Stimulated activated CD4-positive, alpha-beta T cell treated with anti-CD3 and anti-CD28 coated beads, Interleukin-12 subunit alpha, Interleukin-12 subunit beta, amount 100 ng/mL, for 4 hours (primary cell): ENCODE results near the gene LY6G6C.
"Not testable (repeated sequence)": the region's sequence is repeated elsewhere in the genome, so short reads cannot be mapped to it uniquely, and the experiment has no call there.

Source experiments
- DNase-seq: peaks from one replicate; pipeline ENCODE4 v3.0.0-alpha.2; 2020

LY6G6C gene

GRCh38 chr6:31725502-31726350 is 4.2 kb upstream of the LY6G6C start:
- no peak for DNase-seq

GRCh38 chr6:31723980-31724691 is 2.6 kb upstream of the LY6G6C start:
- no peak for DNase-seq

GRCh38 chr6:31723245-31723979 is 1.9 kb upstream of the LY6G6C start, which contains the start of gene MPIG6B:
Gene MPIG6B (plus strand): TSS chr6:31723373. CDS start chr6:31723384, 11 bp downstream.
- no peak for DNase-seq

- DNase-seq: no peak
Observed at GRCh38 chr6:31722173-31722572, 627 bp upstream of the LY6G6C start.

DNA sequence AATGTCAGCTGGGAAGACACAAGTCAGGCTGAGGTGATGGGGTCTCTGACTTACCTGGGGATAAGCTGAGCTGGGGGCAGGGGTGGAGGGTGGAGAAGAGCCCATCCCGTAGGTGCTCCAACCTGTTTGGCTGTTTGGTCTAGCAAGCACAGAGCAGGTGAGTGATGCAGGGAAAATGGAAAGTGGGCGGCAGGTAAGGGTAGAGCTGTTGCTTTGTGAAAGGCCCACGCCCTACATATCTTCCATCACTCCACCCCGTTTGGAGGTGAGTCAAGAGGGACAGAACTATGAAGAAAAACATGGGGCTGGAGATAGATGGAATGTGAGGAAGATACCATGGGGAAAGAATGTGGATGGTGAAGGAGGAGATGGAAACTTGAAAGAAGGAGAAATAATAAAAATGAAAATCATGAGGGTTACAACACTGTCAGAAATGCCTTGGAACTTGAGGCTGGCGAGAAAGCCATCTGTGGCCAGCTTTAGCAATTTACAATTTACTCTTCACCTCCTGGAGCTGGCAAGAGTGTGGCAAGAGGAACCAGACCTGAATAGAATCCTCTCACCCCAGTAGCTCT is 1.3 kb downstream of the LY6G6C start:
- DNase-seq: no peak

DNA sequence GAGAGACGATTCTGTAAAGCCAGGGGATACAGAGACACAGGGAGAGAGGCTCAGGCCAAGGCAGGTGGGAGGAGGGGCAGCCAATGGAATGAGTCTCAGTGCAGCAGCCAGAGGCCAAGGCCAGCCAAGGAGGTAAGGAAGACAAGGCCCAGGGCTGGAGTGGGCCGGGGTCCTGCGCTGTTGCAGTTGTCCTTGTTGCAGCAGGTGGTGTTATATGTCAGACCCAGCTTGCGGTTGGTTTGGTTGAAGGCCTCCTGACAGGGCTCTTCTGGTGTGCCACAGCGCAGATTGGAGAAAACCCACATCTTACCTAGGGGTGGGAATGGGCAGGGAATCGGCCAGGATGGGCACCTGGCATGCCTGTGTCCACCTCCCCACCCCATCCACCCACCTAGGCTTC is 2.5 kb downstream of the LY6G6C start:
- DNase-seq: no peak

DNA sequence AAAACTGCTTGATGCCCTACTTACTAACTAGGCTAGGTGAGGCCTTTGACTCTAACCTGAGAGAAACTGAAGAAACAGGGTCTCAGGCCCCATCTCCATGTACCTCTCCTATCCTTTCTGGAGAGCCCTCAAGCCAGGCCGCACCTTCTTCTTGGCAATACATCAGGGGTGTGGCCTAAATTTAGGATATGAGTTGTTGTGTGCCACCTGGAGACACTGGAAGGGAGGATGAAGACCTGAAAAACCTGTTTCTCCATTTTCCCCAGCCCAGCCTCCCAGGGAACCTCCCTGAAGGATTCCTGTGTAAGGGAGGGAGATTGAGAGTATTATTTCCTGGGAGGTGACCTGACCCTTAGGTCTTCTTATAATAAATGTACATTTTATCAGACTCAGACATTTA is 3.3 kb downstream of the LY6G6C start:
- DNase-seq: no peak

- DNase-seq: no peak
Observed at GRCh38 chr6:31717499-31718222, 3.9 kb downstream of the LY6G6C start.

DNA sequence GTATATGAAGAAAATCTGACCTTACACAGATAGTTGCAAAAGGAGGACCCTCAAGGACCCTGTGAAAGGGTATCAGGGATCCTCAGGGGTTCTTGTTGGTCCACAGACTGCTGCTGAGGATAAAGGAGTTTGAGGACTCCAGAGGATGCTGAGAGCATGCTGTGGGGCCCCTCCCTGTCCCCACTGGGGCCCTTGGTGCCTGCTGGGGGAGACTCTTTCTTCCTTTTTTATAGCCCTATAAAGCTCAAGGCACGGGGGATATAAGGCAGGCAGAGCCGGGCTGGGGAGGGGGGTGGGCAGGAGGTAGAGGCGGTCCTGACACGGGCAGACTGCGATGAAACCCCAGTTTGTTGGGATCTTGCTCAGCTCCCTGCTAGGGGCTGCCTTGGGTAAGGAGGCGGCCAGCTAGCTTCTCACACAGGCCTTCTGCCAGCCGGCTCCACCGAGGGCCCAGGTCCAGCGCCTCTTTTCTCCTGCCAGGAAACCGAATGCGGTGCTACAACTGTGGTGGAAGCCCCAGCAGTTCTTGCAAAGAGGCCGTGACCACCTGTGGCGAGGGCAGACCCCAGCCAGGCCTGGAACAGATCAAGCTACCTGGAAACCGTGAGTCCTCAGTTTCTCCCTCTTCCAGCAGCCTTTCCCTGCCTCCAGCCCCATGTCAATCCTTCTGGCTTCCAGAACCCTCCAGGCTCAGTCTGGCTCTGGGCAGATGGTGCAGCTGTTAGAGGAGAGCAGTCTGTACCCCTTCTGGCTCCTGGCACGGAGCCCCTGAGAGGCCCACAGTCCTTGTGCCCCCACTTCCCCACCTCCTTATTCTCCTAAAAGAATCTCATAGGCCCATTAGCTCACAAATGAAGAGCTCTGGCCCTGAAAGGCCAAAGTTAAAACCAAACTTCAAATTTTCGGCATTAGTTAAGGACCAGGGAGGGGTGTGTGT is 6.3 kb downstream of the LY6G6C start, which contains the start of gene LY6G6D:
LY6G6D (plus strand) TSS at position 327 of the 937 bp plus-strand sequence; CDS start at position 335, 8 bp downstream.
- DNase-seq: no peak

GRCh38 chr6:31713991-31714684 is 7.4 kb downstream of the LY6G6C start:
- DNase-seq: no peak

DNA sequence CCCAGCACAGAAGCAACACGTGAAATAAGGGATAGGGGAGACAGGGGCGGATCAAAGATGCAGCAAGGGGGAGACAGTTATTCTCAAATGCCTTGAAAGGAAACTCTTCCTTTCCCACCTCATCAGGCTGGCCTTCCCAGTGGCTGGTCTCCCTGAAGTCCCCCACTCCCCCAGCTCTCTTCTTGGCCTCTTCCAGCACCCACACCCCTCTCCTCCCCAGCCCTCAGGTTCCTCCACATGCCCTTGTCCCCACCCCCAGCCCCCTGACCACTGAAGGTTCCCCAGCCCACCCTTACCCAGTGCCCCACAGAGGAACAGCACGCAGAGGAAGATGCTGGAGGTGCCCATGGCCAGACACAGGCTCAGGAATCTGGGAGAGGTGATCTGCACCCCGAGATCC is 8.1 kb downstream of the LY6G6C start:
- DNase-seq: no peak

- DNase-seq: no peak
Observed at GRCh38 chr6:31712296-31712695, 9.2 kb downstream of the LY6G6C start.

- no peak for DNase-seq
Observed at GRCh38 chr6:31711233-31711632, 10.3 kb downstream of the LY6G6C start.

- DNase-seq: no peak
Observed at GRCh38 chr6:31710523-31711219, 10.9 kb downstream of the LY6G6C start.

DNA sequence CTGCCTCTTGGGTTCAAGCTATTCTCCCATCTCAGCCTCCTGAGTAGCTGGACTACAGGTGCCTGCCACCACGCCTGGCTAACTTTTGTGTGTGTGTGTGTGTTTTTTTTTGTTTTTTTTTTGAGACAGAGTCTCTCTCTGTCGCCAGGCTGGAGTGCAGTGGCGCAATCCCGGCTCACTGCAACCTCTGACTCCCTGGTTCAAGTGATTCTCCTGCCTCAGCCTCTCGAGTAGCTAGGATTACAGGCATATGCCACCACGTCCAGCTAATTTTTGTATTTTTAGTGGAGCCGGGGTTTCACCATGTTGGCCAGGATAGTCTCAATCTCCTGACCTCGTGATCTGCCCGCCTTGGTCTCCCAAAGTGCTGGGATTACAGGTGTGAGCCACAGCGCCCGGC is 12.4 kb downstream of the LY6G6C start:
- not testable (repeated sequence) for DNase-seq

- no peak for DNase-seq
Observed at GRCh38 chr6:31708224-31708623, 13.3 kb downstream of the LY6G6C start.

DNA sequence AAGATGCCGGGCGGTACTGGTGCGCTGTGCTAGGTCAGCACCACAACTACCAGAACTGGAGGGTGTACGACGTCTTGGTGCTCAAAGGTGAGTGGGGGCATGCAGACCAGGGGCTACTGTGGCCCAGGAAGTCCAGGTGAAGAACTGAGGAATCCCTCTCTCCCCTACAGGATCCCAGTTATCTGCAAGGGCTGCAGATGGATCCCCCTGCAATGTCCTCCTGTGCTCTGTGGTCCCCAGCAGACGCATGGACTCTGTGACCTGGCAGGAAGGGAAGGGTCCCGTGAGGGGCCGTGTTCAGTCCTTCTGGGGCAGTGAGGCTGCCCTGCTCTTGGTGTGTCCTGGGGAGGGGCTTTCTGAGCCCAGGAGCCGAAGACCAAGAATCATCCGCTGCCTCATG is 13.8 kb downstream of the LY6G6C start:
- no peak for DNase-seq

GRCh38 chr6:31706599-31706998 is 14.9 kb downstream of the LY6G6C start, which contains the start of gene LY6G6F:
Gene LY6G6F (plus strand): TSS chr6:31706866. CDS start chr6:31706907, 41 bp downstream.
- no peak for DNase-seq

DNA sequence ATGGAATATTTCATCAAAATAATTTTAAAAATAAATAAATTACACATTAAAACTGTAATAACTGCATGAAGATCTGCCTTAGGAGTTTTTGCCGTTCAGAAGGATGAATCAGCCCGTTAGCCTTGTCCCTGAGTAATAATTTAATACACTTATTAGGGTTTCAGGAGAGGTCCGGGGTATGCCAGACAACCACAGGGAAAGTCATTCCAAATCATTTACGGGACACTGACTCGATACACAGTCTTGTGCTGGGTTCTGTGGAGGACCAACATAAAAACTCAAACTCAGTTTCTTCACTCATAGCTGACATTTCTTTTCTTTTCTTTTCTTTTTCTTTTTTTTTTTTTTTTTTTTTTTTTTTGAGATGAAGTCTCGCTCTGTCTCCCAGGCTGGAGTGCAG is 15.6 kb downstream of the LY6G6C start:
- DNase-seq: no peak
